SK-MEL-5 (cell line): Measurements from ENCODE around the gene TOLLIP. TPM values are rescaled to one million over a fixed set of nuclear protein-coding genes. Genes with fewer than 3 reads are reported as not detected.
A peak's percentile ranks its signal among the peaks of the same experiment; 100 is the strongest.

Experiments used
- DNase-seq: peaks from one replicate; pipeline ENCODE4 v3.0.0-alpha.2; 2016; ENCODE audit warnings: low read depth, low spot score
- in situ Hi-C: cut with HindIII; loops from 2 replicates; pipeline ENCODE4 v1.10.0; 2016; ENCODE audit warnings: low sequenced_read_pairs, high pct_unique_total_duplicates, low pct_unique_long_range_greater_than_20kb
- total RNA-seq: library from RNA; depleted of rRNA; stranded (reverse); fragments of >200 nt; shearing (Covaris generic); gene quantifications from 2 replicates; pipeline ENCODE4 v1.2.3, GENCODE V29; 2014

Gene TOLLIP
- total RNA-seq, 1 experiment from 2014 or later, result 33.5 TPM

DNA sequence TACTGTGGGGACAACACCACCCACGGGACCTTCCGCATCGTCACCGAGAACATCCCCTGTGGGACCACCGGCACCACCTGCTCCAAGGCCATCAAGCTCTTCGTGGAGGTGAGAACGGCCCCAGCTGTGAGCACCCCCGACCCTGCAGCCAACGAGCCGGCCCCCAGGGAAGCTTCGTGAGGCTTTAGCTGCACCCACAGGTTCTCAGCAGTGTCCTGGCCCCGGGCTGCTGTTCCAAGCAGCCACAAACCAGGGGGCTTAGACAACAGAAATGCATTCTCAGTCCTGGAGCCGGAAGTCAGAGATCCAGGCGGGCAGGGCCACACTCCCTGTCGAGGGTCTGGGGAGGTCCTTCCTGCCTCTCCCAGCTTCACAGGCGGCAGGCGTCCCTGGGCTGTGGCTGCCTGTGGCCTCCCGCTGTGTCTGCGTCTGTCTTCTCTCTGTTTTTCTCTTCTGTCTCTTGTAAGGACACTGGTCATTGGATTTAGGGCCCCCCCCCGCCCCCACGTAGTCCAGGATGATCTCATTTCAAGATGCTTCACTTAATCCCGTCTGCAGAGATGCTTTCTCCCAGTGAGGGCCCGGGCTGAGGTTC is 74.0 kb downstream of the TOLLIP start:
- in situ Hi-C loops, result no loop called here
- DNase-seq, result no peak

DNA sequence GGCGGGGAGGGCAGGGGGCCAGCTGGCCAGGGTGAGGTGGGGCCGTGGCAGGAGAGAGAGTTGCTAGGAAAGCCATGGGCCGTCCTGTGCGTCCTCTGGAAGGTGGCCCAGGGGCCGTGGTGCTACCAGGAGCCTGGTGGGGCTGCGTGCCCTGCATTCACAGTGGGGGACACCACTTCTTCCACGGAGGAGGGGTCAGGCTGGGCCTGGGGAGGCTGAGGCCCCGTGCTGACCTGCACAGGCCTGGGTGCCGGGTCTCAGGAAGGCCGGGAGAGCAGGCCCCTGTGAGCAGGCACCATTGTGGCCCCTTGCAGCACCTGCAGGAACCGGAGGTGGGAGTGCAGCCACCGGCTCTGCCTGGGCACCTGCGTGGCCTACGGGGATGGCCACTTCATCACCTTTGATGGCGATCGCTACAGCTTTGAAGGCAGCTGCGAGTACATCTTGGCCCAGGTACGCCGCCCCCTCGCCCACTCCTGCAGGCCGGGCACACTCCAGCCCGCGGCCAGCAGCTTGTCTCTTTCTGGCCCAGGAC is 74.6 kb downstream of the TOLLIP start:
- in situ Hi-C loops, result no loop called here
- no peak for DNase-seq

DNA sequence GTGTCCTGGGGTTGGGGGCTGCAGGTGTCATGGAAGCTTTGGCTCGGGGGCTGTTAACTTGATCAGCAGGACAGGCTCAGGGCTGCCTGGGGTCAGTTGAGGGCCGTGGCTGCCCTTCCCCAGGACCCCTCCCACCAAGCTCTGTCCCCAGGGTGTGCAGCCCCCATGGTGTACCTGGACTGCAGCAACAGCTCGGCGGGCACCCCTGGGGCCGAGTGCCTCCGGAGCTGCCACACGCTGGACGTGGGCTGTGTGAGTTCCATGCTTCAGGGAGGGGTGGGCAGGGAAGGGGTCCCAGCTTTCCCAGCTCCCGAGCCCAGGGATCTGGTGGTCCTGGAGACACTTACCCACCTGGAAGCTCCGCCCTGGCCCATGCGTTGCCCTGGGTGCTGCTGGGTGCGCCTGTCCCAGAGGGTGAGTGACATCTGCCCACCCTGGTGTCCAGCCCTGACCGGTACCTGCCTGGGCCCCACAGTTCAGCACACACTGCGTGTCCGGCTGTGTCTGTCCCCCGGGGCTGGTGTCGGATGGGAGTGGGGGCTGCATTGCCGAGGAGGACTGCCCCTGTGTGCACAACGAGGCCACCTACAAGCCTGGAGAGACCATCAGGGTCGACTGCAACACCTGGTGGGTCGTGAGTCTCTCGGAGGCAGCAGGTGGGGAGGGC is 75.2 kb downstream of the TOLLIP start:
- no peak for DNase-seq
- in situ Hi-C loops, result no loop called here

DNA sequence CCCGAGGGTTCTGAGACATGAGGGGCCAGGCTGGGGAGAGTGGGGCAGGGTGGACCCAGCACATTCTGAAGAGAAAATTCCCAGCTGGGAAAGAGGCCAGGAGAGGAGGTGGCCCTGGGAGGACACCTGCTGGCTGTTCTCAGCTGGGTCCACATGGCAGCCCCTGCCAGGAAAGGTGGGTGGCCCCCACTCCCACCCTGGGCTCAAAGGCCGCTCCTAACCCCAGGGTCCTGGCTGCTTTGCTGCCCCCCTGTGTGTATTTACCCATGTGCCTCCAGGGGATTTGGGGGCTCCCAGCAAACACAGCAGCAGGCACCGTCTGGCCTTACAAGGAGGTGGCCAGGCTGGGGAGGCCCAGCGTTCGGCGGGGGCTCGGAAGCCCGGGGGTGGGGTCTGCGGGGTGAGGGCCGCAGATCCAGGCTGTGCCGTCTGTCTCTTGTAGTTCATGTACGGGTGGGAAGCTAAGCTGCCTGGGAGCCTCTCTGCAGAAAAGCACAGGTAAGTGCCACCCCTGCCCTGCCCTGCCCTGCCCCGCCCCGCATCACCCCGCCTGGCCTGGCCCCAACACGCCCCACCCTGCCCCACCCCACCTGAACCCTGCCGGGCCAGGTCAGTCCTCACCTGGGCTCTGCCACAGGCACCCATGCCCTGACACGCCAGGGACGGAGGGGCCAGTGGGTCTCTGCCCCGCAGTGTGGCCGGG is 75.9 kb downstream of the TOLLIP start:
- DNase-seq, result no peak
- in situ Hi-C loops, result no loop called here

DNA sequence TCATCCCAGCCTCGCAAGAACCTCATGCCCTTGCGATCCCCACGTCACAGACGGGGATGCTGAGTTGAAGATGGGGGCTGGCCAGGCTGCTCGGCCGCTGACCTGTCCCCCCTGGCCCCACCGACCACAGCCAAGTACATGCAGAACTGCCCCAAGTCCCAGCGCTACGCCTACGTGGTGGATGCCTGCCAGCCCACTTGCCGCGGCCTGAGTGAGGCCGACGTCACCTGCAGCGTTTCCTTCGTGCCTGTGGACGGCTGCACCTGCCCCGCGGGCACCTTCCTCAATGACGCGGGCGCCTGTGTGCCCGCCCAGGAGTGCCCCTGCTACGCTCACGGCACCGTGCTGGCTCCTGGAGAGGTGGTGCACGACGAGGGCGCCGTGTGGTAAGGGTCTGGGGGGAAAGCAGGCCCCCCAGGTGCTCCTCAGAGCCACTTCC is 76.5 kb downstream of the TOLLIP start:
- no peak for DNase-seq
- in situ Hi-C loops, result no loop called here

DNA sequence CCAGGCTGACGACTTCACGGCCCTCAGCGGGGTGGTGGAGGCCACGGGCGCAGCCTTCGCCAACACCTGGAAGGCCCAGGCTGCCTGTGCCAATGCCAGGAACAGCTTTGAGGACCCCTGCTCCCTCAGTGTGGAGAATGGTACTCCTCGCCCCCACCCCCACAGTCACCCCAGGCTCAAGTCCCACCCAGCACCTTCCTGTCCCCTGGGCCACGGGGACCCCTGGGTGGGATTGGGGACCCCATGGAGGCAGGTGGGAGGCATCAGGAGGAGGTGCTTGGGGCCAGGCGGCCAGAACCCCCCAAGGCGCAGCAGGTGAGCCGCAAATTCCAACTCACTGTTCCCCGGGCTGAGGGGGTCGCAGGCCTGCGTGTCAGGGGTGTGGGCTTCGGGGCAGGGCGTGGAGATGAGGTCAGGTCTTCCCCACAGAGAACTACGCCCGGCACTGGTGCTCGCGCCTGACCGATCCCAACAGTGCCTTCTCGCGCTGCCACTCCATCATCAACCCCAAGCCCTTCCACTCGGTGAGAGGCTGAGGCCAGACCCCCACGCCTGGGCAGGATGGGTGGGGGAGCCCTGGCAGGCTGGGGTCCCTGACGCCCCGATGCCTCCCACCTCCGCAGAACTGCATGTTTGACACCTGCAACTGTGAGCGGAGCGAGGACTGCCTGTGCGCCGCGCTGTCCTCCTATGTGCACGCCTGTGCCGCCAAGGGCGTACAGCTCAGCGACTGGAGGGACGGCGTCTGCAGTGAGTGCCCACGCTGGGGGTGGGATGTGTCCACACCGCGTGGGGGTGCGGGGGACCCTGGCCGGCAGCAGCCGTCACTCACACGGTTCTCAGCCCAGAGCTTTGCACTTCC is 77.2 kb downstream of the TOLLIP start:
- no peak for DNase-seq
- in situ Hi-C loops, result no loop called here

DNA sequence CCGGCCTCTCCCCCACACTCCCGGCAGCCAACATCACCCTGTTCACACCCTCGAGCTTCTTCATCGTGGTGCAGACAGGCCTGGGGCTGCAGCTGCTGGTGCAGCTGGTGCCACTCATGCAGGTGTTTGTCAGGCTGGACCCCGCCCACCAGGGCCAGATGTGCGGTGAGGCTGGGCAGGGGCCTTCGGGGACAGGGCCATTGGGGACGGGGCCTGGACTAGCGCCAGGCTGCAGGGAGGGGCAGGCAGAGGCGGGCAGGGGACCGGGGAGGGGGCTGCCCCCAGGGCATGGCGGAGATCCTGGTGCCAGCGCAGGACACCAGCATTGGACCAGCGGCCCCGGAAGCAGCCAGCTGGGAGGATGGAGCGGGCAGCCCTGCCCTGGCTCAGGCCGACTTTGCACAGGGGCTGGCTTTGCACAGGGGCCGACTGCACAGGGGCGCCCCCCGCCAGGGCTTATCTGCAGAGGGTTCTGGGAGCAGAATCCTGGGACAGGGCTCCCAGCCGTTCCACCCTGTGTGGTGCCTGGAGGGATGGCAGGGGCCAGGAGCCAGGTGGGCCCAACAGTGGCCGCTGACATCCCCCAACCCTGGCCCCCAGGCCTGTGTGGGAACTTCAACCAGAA is 77.9 kb downstream of the TOLLIP start:
- DNase-seq, result no peak
- in situ Hi-C loops, result no loop called here

DNA sequence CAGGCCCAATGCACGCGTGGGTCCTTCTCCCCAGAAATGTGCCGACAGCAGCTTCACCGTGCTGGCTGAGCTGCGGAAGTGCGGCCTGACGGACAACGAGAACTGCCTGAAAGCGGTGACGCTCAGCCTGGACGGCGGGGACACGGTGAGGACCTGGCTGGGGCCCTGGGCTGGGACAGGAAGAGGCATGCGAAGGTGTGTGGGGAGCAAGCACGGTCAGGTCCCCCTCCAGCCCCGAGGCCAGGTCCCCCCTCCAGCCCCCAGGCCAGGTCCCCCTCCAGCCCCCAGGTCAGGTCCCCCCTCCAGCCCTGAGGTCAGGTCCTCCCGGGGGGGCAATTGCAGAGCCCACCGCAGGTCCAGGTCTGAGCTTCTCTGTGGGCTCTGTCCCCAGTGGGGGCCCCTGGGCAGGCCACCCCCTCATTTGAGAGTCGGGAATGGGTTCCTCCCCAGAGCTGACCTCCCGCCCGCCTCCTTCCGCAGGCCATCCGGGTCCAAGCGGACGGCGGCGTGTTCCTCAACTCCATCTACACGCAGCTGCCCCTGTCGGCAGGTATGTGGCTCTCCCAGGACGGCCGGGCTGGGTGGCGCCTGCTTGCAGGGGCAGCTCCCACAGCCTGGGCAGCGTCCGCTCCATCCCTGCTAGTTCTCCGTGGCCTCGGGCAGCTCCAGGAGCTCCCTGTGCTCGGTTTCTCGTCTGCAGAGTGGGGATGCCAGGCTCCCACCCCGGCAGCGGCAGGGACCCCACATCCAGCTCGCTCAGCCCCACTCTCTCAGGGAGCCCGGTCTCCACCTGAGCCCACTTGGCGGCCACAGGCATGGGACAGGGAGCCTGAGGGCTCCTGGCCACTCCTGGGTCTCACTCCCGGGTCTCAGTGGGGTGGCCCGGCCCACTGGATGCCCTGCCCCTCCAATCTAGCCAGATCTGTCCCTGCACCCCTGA is 78.7 kb downstream of the TOLLIP start:
- no peak for DNase-seq
- in situ Hi-C loops, result no loop called here

DNA sequence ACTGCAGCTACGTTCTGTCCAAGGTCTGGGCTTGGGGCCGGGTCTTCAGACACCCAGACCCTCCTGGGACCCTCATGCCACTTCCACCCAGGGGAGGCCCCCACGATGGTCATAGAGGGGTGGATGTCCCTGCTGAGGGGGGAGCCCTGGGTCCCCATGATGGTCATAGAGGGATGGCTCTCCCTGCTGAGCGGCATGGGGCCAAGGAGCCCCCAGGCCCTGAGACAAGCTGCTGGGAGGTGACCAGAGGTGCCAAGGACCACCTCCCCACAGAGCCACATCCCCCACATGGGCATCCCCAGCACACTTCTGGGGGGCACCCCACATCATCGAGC is 79.3 kb downstream of the TOLLIP start:
- in situ Hi-C loops, result no loop called here

DNA sequence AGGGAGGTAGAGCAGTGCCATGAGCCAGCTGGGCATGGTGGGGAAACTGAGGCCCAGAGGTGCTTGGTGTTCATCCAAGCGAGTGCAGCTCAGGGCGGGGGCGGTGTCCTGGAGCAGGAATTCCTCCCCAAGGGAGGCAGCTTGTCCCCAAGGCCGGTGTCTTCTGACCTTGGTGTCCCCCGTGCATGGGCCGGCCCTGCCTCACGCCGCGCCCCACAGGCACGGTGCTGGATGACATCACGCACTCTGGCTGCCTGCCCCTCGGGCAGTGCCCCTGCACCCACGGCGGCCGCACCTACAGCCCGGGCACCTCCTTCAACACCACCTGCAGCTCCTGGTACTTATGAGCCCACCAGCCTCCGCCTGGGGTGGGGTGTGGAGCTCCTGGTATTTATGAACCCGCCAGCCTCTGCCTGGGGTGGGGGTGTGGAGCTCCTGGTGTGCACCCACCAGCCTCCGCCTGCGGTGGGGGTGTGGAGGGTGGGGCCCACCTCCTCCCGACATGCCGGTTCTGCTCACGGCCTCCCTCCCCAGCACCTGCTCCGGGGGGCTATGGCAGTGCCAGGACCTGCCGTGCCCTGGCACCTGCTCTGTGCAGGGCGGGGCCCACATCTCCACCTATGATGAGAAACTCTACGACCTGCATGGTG is 79.8 kb downstream of the TOLLIP start:
- no peak for DNase-seq
- in situ Hi-C loops, result no loop called here

More for the DNA sequence above, 79.3 kb downstream of the TOLLIP start:
- DNase-seq, result no peak

DNA sequence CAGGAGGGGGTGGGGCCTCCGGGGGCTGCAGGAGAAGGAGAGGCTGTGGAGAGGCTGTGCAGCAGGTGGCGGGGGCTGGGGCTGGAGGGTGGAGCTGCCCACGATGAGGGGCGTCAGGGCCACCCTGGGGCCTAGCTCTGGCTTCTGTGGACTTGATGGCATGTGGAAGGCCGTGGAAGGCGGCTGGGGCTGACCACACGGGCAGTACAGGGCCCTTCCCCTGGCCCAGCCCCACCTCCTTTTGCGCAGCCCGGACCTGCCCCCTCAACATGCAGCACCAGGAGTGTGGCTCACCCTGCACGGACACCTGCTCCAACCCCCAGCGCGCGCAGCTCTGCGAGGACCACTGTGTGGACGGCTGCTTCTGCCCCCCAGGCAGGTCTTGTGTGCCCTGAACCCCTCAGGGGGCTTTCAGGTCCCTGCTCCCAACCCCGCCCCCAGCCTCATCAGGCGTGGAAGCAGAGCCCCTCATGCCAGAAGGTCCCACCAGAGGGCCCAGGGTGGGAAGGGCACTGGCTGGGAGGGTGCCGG is 80.4 kb downstream of the TOLLIP start:
- in situ Hi-C loops, result no loop called here
- DNase-seq, result no peak

DNA sequence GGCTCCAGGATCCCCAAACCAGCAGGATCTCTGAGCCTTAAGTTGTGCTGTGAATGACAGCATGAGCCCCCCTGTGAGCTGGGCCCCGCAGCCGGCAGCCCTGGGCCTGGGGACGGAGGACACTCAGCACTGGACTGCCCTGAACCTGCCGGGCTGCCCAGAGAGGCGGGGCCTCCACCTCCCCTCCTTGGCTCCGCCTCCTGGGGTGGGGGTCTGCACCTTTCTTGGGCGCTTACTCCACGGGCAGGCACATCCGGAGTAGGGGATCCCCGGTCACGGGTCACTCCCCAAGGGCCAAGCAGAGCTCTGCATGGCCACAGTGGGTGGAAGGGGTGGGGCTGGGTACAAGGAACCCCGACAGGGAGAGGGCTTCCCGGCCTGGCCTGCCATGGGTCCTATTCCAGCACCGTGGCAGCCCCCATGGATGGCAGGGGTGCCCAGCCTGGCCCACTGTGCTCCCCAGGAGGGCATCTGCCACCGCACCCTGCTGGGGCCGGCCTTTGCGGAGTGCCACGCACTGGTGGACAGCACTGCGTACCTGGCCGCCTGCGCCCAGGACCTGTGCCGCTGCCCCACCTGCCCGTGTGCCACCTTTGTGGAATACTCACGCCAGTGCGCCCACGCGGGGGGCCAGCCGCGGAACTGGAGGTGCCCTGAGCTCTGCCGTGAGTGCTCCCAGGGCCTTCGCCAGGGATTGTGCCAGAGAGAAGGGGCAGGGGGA is 81.2 kb downstream of the TOLLIP start:
- DNase-seq, result no peak
- in situ Hi-C loops, result no loop called here

DNA sequence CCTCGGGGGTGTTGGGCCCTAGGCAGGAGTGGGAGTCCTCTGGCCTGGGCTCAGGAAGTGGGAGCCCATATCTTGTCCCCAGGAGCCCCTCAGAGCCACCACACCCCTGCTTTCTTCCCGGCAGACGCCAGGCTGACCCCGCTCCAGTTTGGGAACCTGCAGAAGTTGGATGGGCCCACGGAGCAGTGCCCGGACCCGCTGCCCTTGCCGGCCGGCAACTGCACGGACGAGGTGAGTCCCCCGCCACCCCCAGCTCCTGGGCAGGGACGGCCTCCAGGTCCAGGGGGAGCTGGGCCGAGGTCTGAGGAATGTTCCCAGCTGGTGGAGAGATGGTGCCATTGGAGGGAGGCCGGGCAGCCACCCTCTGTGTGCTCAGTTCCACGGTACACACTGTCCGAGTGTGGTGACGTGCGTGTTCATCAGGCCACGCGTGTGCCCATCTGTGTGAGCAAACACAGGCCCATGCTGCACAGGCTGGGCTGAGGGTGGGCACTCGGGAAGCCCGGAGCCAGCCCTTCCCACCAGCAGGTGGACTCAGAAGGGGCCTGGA is 81.8 kb downstream of the TOLLIP start:
- no peak for DNase-seq
- in situ Hi-C loops, result no loop called here

DNA sequence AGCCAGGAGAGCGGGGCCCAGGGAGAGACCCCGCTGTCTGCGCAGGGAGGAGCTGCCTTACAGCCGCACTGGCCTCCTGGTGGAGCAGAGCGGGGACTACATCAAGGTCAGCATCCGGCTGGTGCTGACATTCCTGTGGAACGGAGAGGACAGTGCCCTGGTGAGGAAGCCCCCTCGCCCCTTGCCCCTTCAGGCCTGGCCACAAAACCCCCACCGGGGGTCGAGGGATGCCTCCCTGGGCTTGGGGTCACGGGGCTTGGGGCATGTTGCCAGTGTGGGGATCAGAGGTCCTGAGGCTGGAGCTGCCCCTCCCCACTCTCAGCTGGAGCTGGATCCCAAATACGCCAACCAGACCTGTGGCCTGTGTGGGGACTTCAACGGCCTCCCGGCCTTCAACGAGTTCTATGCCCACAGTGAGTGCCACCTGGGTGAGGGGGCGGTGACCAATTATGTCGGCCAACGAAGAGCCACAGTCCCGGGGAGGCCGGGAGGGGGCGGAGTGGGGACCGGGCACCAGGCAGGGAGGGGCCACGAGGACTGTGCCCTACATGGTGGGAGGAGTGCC is 82.4 kb downstream of the TOLLIP start:
- DNase-seq, result peak; percentile 22
- in situ Hi-C loops, result no loop called here
